Gastroesophageal sphincter (tissue), 3 donors: ENCODE data around the gene TMEM266.

ENCODE experiments used
- EP300 ChIP-seq: sonication (generic); formaldehyde crosslinking; IDR thresholded peaks from one replicate; pipeline ENCODE4 v1.6.1; 2017; ENCODE audit warnings: antibody characterized with exemption, mild to moderate bottlenecking
- POLR2A ChIP-seq, 2 donors: fragments of 450-650 bp; IDR thresholded peaks; one replicate each; pipeline ENCODE4 v1.6.1; 2017; ENCODE audit warnings: antibody characterized with exemption in 2 of 2, mild to moderate bottlenecking in 2 of 2, moderate library complexity in 1 of 2
- POLR2AphosphoS5 ChIP-seq: sonication (generic); formaldehyde crosslinking; IDR thresholded peaks from one replicate; pipeline ENCODE4 v1.6.1; 2017; ENCODE audit warnings: antibody characterized with exemption
- TF ChIP-seq, protein P1 (sequence below), 4 experiments: fragments of 200-600 bp in 2 of 4; fragments of 450-650 bp in 2 of 4; sonication (generic) in 1 of 4; IDR thresholded peaks; one replicate each; pipeline ENCODE4 v1.5.1; 2017 to 2019; ENCODE audit warnings: antibody characterized with exemption in 4 of 4, mild to moderate bottlenecking in 2 of 4, moderate library complexity in 2 of 4

DNA sequence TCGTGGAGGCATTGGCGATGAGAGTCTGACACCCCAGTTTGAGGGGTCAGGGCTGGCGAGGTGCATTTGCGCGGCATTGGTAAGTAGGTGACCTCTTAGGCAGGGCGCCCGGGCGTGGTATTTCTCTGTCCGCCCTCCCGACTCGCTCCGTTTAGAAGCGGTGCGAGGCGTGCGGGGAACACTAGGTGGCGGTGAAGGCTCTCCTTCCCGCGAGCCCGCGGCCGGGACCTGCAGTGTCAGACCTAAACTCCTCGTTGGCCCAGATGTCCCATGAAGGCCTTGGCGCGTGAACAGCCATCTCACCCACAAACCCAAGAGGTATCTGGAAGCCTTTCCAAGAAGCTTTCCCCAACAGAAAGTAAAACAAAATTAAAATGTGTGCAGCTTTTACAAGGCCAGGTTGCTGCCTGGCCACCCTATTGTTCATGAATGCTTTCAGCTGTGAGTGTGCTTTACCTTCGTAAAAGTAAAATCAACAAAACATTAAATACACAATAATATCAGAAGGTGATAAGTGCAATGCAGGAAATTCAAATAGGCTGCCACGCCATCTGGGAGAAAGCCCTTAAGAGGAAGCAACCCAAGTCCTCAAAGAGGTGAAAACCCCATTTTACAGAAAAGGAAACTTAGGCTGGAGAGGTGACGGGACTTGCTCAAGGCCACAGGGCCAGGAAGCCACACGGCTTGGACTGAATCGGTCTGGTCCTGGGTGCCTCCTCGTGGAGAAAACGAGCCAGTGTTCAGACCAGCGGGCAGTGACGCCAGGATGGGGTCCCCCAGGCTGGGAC lies 131.2 kb downstream of the TMEM266 start:
- TF ChIP-seq, protein P1, sequence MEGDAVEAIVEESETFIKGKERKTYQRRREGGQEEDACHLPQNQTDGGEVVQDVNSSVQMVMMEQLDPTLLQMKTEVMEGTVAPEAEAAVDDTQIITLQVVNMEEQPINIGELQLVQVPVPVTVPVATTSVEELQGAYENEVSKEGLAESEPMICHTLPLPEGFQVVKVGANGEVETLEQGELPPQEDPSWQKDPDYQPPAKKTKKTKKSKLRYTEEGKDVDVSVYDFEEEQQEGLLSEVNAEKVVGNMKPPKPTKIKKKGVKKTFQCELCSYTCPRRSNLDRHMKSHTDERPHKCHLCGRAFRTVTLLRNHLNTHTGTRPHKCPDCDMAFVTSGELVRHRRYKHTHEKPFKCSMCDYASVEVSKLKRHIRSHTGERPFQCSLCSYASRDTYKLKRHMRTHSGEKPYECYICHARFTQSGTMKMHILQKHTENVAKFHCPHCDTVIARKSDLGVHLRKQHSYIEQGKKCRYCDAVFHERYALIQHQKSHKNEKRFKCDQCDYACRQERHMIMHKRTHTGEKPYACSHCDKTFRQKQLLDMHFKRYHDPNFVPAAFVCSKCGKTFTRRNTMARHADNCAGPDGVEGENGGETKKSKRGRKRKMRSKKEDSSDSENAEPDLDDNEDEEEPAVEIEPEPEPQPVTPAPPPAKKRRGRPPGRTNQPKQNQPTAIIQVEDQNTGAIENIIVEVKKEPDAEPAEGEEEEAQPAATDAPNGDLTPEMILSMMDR (IDR thresholded peaks at IDR 0.05), result peak in 3 of 4 experiments; percentile 82 to 95 (median 83)
- TF ChIP-seq POLR2AphosphoS5 (no peak), POLR2A (IDR thresholded peaks at IDR 0.05) (no peak), EP300 (no peak)
